Right atrium auricular region (tissue), 2 donors: ENCODE results near the gene SEMA6C. TPM values are rescaled to one million over a fixed set of nuclear protein-coding genes. Genes with fewer than 3 reads are reported as not detected.

Experiments
- DNase-seq: peaks from one replicate; pipeline ENCODE4 v3.0.0-alpha.2; 2019; ENCODE audit warnings: low spot score
- H3K27ac ChIP-seq, 2 donors: fragments of 200-600 bp; sonication (generic); 1 replicate in 1 of 2; 2 replicates in 1 of 2; pipeline ENCODE4 v1.5.1; 2016 to 2019
- H3K27me3 ChIP-seq, 2 donors: fragments of 200-600 bp; sonication (generic); one replicate each; pipeline versions ENCODE4 v1.5.1 to v1.6.0; 2017 to 2019
- H3K36me3 ChIP-seq: fragments of 200-600 bp; sonication (generic); one replicate; pipeline ENCODE4 v1.5.1; 2016
- H3K4me1 ChIP-seq, 2 donors: fragments of 200-600 bp; sonication (generic); one replicate each; pipeline versions ENCODE4 v1.5.1 to v1.6.0; 2017 to 2019
- H3K4me3 ChIP-seq, 2 donors: fragments of 200-600 bp; sonication (generic); 1 replicate in 1 of 2; 2 replicates in 1 of 2; pipeline ENCODE4 v1.5.1; 2017 to 2019; ENCODE audit warnings: mild to moderate bottlenecking in 1 of 2, moderate library complexity in 1 of 2
- H3K9me3 ChIP-seq, 2 donors: fragments of 200-600 bp; sonication (generic); one replicate each; pipeline ENCODE4 v1.5.1; 2019
- total RNA-seq, 2 donors: library from RNA; depleted of rRNA; stranded (reverse); fragments of >200 nt; gene quantifications; one replicate each; pipeline ENCODE4 v1.1.0, GENCODE V29; 2016
- TF ChIP-seq, protein P1 (sequence below), 2 donors: fragments of 200-600 bp; sonication (generic); IDR thresholded peaks; one replicate each; pipeline ENCODE4 v1.5.1; 2019; ENCODE audit warnings: antibody characterized with exemption in 2 of 2

SEMA6C gene
- total RNA-seq, 2 donors from 2014 or later = 40.0 to 60.7 TPM

GRCh38 chr1:151085953-151086559 lies 60.4 kb downstream of the SEMA6C start:
- H3K4me1 ChIP-seq = no peaks in the 10 kb centered on the region
- no peaks in the 10 kb centered on the region for H3K9me3 ChIP-seq
- H3K27me3 ChIP-seq = no peaks in the 10 kb centered on the region
- no peak overlapping the region for H3K4me3 ChIP-seq
- H3K36me3 ChIP-seq = no peaks in the 10 kb centered on the region
- TF ChIP-seq, protein P1, sequence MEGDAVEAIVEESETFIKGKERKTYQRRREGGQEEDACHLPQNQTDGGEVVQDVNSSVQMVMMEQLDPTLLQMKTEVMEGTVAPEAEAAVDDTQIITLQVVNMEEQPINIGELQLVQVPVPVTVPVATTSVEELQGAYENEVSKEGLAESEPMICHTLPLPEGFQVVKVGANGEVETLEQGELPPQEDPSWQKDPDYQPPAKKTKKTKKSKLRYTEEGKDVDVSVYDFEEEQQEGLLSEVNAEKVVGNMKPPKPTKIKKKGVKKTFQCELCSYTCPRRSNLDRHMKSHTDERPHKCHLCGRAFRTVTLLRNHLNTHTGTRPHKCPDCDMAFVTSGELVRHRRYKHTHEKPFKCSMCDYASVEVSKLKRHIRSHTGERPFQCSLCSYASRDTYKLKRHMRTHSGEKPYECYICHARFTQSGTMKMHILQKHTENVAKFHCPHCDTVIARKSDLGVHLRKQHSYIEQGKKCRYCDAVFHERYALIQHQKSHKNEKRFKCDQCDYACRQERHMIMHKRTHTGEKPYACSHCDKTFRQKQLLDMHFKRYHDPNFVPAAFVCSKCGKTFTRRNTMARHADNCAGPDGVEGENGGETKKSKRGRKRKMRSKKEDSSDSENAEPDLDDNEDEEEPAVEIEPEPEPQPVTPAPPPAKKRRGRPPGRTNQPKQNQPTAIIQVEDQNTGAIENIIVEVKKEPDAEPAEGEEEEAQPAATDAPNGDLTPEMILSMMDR (IDR thresholded peaks at IDR 0.05) = no peak
- H3K27ac ChIP-seq = no peak overlapping the region
- DNase-seq = no peak

Other genes with a start within 250 kb of the SEMA6C start
- gene SETDB1, start 220.3 kb downstream of the SEMA6C start, total RNA-seq = 10 to 100 TPM; 18.6 to 18.9 TPM
- 10 to 100 TPM; 47.9 to 91.4 TPM for gene CERS2, start 171.8 kb downstream of the SEMA6C start, total RNA-seq
- gene ANXA9, start 164.3 kb downstream of the SEMA6C start, total RNA-seq = 1 to 10 TPM; 1.6 to 7.7 TPM
- 10 to 100 TPM; 62.2 to 72.3 TPM for gene MINDY1, start 139.7 kb downstream of the SEMA6C start, total RNA-seq
- 10 to 100 TPM; 52.0 to 68.4 TPM for gene PRUNE1, start 138.2 kb downstream of the SEMA6C start, total RNA-seq
- under 1 TPM; 0.22 to 0.24 TPM for gene BNIPL, start 110.0 kb downstream of the SEMA6C start, total RNA-seq
- gene C1orf56, start 98.9 kb downstream of the SEMA6C start, total RNA-seq = 10 to 100 TPM in 1 of 2 donors, 1 to 10 TPM in 1; 8.8 to 16.2 TPM
- 10 to 100 TPM; 18.2 to 37.5 TPM for gene CDC42SE1, start 87.0 kb downstream of the SEMA6C start, total RNA-seq
- 10 to 100 TPM in 1 of 2 donors, 1 to 10 TPM in 1; 3.5 to 10.9 TPM for gene MLLT11, start 86.2 kb downstream of the SEMA6C start, total RNA-seq
- 10 to 100 TPM; 18.0 to 19.4 TPM for gene GABPB2, start 75.9 kb downstream of the SEMA6C start, total RNA-seq
- gene TNFAIP8L2, start 10.0 kb upstream of the SEMA6C start, total RNA-seq = 1 to 10 TPM in 1 of 2 donors, under 1 TPM in 1; 0.56 to 4.8 TPM
- 10 to 100 TPM; 14.6 to 16.1 TPM for gene LYSMD1, start 19.3 kb upstream of the SEMA6C start, total RNA-seq
- 10 to 100 TPM; 14.4 to 14.7 TPM for gene SCNM1, start 19.5 kb upstream of the SEMA6C start, total RNA-seq
- not detected for gene TMOD4, start 29.4 kb upstream of the SEMA6C start, total RNA-seq
- 10 to 100 TPM; 23.4 to 32.1 TPM for gene VPS72, start 43.6 kb upstream of the SEMA6C start, total RNA-seq
- gene PIP5K1A, start 51.9 kb upstream of the SEMA6C start, total RNA-seq = 10 to 100 TPM; 35.6 to 41.8 TPM
- gene PSMD4, start 108.1 kb upstream of the SEMA6C start, total RNA-seq = 100 to 1,000 TPM; 109 to 157 TPM
- 10 to 100 TPM; 12.9 to 26.3 TPM for gene ZNF687, start 135.7 kb upstream of the SEMA6C start, total RNA-seq
- 10 to 100 TPM; 46.5 to 61.8 TPM for gene PI4KB, start 180.8 kb upstream of the SEMA6C start, total RNA-seq
- gene RFX5, start 200.6 kb upstream of the SEMA6C start, total RNA-seq = 10 to 100 TPM; 17.9 to 20.2 TPM
- gene SELENBP1, start 226.1 kb upstream of the SEMA6C start, total RNA-seq = 10 to 100 TPM; 41.7 to 43.6 TPM